ENCODE measurements around the gene RASA1.
"Not testable (repeated sequence)": the region's sequence is repeated elsewhere in the genome, so short reads cannot be mapped to it uniquely, and the experiment has no call there.

Gene RASA1

DNA sequence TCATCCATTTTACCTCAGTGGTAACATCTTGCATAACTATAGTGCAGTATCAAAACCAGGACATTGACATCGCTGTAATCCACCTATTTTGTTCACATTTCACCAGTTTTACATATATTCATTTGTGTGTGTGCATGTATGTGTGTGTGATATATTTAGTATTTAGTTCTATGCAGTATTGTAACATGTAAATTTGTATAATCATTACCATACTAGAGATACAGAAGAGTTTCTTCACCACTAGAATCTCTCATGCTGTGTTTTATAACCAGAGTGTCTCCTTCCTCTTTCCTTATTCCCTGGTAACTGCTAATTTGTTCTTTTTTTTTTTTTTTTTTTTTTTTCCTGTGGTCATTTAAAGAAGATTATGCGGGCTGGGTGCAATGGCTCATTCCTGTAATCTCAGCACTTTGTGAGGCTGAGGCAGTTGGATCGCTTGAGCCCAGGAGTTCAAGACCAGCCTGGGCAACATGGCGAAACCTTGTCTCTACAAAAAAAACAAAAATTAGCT lies 11.0 kb downstream of the RASA1 start:
- DNase-seq (ENCODE audit: low read depth in 1 of 2, low spot score in 1 of 2) = no peak

DNA sequence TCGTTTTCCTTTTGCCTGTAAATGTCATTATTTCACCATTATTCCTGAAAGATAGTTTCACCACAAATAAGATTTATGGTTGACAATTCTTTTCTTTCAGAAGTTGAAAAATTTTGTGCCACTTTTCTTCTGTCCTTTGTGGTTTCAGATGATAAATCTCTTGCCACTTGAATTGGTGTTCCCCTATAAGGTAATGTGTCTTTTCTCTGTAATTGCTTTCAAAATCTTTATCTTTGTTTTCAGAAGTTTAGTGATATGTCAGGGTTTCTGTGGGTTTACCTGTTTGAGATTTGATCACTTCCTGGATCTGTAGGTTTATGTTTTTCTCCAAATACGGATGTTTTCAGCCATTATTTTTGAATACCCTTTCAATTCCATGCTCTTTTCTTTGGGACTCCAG lies 14.6 kb downstream of the RASA1 start:
- DNase-seq (ENCODE audit: low read depth in 1 of 2, low spot score in 1 of 2) = no peak

DNA sequence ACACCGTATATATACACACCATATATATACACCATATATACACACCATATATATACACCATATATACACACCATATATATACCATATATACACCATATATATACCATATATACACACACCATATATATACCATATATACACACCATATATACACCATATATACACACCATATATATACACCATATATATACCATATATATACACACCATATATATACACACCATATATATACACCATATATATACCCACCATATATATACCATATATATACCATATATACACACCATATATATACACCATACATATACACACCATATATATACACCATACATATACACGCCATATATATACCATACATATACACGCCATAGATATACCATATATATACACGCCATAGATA lies 19.6 kb downstream of the RASA1 start:
- DNase-seq (ENCODE audit: low read depth in 1 of 2, low spot score in 1 of 2) = not testable (repeated sequence)

DNA sequence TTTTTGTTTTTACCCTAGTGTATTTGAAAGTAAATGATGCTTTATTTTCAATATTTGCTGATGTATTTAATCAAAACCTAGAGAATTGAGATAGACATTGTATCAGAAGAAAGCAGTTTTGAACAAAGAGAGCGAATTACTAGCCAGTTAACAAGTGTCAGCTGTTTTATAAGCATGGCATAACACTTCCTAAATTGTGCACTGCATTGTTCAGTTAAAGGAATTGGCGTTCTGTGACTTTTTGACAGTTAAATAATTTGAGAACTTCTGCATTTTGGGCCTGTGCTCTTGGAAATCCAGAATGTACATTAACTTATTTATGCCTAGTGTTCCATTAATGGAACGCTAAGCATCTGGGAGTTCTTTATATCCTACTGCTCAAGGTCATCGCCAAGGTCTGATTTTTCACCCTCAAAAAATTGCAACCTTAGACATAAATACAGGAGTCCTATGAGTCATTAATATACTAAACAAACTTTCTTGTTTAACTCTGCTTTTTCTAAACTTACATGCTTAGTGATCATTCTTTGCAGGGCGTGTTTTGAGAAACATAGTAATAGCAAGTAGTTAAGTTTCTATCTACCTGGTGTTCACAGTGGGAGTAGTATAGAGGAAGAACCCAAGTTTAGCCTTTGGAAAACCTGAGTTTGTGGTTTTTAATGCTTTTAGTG lies 31.1 kb downstream of the RASA1 start:
- DNase-seq (ENCODE audit: low read depth in 1 of 2, low spot score in 1 of 2) = no peak

DNA sequence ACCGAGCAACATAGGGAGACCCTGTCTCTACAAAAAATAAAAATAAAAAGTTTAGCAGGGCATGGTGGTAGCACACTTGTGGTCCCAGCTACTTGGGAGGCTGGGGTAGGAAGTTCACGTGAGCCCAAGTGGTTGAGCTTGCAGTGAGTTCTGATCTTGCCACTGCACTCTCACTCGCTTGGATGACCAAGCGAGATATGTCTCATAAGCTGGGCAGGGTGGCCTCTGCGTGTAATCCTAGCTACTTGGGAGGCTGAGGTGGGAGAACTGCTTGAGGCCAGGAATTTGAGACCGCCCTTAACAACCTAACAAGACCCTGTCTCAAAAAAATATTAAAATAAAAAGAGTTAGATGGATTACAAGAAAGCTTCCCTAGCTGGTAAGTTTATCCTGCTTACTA lies 32.5 kb downstream of the RASA1 start:
- DNase-seq (ENCODE audit: low read depth in 1 of 2, low spot score in 1 of 2) = no peak

DNA sequence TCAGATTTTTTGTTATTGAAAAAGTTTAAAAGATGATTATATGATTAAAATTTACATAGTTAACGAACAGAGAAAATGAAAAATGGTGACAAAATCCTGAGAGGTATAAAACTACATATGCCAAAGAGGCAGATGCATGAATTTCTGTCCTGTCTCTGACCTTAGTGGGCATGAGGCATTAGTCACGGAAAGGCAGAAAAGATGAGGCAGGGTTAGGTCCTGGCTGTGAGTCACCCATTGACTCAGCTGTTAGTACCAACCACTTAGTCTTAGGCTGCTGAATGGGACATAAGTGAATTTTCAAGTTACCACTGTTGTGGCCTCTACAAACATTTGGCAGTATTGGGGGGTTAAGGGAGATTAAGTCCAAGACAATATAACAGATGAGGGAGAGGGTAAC lies 33.1 kb downstream of the RASA1 start:
- peak in 1 of 2 donors; percentile 9 for DNase-seq (ENCODE audit: low read depth in 1 of 2, low spot score in 1 of 2)

DNA sequence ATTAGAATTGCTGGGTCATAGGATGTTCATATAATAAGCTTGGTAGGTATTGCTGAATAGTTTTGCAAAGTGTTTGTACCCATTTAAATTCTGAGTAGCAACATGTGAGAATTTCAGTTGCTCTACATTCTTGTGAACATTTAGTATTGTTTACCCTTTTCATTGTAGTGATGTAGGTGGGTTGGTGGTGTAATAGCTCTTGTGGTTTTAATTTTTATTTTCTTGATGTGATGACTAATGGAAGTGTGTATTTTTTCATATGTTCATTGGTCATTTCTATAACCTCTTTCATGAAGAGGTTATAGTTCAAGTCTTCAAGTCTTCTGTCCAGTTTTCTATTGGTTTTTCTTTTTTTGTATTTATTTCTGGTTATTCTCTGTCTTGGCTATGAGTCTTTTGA lies 34.4 kb downstream of the RASA1 start:
- DNase-seq (ENCODE audit: low read depth in 1 of 2, low spot score in 1 of 2) = no peak

DNA sequence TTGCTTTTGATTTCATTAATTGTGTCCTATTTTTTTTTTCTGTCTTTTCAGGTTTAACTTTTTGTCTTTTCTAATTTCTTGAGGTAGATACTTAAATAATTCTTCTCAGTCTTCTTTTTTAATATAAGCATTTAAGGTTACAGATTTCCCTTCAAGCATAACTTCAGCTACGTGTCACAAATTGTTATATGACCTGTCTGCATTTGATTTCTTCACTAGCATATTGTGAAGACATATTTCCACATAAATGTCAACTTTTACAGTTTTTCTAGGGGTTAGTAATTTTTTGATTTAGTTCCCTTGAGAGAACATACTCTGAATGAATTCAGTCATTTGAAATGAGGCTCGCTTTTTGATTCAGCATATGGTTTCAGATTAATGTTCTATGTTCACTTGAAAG lies 35.6 kb downstream of the RASA1 start:
- no peak for DNase-seq (ENCODE audit: low read depth in 1 of 2, low spot score in 1 of 2)

DNA sequence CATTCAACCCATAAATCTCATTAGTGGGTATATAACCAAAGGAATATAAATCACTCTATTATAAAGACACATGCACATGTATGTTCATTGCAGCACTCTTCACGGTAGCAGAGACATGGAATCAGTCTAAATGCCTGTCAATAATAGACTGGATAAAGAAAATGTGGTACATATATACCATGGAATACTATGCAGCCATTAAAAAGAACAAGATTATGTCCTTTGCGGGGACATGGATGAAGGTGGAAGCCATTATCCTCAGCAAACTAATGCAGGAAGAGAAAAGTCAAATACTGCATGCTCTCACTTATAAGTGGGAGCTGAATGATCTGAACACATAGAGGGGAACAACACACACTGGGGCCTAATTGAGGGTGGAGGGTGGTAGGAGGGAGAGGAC lies 38.4 kb downstream of the RASA1 start:
- not testable (repeated sequence) for DNase-seq (ENCODE audit: low read depth in 1 of 2, low spot score in 1 of 2)

DNA sequence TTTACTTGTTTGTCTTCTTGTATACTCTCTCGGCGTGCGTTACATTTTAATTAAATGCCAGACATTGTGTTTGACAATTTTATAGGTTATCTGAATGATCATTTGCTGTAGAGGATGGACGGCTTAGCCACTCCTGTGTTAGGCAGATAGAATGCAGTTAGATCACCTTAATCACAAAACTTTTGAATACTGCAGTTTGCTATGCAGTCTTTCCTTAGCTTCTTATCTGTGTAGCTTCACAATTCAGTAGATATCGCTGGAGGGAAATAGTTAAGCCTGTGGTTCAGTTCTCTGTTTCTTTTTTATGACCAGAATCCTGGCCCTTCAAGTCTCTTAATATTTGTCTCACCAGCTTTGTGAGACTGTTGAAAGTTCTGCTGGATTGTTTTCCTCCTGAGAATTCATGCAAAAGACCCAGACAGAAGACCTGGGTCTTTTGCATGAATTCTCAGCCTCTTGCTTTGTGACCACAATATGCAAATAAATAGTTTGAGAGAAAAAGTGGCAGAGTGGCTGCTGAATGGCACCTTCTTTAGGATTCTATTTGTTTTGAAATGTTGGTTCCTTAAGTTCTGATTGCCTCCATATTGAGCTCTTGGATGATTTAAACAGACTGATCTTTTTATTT lies 40.2 kb downstream of the RASA1 start:
- no peak for DNase-seq (ENCODE audit: low read depth in 1 of 2, low spot score in 1 of 2)

DNA sequence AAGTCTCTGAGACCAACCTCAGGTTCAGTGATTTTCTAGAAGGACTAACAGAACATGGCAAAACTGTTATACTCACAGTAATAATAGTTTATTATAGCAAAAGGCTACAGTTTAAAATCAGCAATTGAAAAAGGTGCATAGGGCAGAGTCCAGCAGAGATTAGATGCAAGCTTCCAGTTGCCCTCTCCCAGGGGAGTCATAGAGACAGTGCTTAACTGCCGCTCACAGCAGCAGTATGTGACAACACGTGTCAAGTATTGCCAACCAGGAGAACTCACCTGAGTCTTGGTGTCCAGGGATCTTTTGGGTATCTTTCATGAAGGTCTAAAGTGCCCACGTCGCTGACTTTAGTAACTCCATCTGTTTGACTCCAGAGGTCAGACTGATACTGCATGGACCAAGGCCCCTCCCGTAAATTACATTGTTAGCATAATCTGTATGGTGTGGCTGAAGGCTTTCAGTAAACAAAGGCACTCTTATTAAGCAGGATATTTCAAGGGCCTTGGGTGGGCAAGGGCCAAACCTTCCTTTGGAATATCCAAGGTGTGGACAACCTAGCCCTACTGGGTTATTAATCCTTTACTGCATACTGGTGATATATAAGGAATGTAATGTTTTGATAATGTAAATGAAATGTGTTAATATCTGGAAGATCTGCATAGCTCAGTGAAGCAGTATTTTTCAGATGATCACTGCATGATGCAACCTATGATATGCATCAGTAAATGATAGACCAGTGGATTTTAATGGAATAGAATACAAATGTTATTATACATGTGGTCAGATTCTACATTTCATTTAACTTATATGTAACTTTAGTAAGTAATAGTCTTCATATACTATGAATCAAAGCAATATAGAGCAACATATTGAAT lies 44.0 kb downstream of the RASA1 start:
- DNase-seq (ENCODE audit: low read depth in 1 of 2, low spot score in 1 of 2) = no peak

DNA sequence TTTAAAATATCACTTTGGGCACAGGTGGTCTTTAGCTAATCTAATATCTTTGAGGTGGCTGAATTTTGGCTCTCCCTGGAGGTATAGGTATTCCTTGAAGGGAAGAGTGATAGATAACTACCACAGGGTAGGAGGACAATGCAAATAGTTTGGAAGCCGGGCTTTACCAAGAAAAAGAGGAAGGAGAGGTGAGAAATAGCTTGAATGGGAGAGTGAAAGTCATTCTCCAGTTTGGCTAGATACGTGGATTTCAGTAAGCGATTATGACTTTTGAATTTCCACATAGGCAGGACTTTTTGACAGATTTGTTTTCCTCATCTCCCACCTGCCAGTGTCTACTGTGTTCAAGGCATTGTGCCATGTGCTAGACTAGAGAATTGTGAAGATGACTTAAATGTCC lies 45.5 kb downstream of the RASA1 start:
- no peak for DNase-seq (ENCODE audit: low read depth in 1 of 2, low spot score in 1 of 2)

DNA sequence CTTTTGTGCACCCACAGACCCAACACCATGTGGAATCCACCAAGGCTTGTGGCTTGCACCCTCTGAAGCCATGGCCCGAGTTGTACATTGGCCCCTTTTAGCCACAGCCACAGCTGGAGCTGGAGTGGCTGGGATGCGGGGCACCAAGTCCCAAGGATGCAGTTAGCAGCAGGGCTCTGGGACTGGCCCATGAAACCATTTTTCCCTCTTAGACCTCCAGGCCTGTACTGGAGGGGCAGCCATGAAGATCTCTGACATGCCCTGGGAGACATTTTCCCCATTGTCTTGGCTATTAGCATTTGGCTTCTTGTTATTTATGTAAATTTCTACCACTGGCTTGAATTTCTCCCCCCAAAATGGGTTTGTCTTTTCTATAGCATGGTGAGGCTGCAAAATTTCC lies 51.8 kb downstream of the RASA1 start:
- DNase-seq (ENCODE audit: low read depth in 1 of 2, low spot score in 1 of 2) = no peak

DNA sequence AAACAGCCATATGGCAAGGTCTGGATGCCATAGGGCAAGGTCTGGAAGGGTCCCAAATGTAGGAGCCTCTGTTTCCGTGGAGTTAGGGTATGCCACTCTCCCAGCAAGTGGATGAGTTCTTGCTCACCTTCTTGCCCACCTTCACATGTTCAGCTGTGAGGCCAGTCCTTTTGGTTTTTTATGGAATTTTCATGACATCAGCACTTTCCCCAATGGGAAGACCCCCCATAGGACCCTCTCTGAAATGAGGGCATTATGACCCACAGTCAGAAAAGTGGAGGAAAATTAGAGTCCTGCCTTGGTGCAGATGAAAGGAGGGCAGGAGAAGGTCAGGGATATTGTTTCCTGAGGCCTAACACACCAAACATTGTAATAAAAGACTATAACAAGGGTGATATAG lies 53.9 kb downstream of the RASA1 start:
- no peak for DNase-seq (ENCODE audit: low read depth in 1 of 2, low spot score in 1 of 2)

DNA sequence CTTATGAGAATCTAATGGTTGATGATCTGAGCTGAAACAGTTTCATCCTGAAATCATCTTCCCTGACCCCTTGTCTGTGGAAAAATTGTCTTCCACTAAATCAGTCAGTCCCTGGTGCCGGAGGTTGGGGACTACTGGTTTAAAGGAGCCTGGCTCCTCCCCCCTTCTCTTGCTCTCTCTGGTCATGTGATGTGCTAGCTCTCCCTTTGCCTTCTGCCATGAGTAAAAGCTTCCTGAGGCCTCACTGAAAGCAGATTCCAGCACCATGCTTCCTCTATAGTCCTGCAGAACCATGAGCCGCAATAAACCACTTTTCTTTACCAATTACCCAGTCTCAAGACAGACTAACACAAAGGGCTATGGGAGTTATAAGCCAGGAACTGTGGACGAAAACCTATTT lies 54.7 kb downstream of the RASA1 start:
- no peak for DNase-seq (ENCODE audit: low read depth in 1 of 2, low spot score in 1 of 2)

DNA sequence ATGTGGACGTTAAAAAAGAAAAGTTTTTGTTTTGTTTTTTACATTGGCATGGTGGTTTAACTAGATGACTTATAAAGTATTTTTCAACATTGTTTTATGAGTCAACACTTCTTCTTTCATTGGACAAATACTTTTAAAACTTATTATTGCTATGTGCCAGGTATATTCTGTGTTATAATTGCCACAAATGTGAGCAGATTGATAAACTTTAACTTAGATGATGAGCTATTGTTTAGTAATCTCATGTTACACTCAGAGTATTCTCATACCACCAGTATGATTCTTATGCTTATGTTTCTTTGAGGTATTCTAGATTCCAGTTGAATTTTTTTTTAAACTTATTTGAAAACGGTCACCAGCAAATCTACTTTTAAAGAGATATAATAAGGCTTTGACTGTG lies 60.3 kb downstream of the RASA1 start:
- DNase-seq (ENCODE audit: low read depth in 1 of 2, low spot score in 1 of 2) = no peak

DNA sequence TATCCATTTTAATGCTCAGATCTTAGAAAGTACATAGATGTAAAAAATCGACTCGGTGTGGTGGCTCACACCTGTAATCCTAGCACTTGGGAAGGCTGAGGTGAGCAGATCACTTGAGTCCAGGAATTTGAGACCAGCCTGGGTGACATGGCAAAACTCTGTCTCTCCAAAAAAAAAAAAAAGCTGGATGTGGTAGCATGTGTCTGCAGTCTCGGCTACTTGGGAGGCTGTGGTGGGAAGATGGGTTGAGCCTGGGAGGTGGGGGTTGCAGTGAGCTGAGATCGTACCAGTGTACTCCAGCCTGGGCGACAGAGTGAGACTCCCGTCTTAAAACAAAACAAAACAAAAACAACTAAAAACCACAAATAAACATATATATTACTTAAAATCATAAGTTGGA lies 61.4 kb downstream of the RASA1 start:
- DNase-seq (ENCODE audit: low read depth in 1 of 2, low spot score in 1 of 2) = no peak

DNA sequence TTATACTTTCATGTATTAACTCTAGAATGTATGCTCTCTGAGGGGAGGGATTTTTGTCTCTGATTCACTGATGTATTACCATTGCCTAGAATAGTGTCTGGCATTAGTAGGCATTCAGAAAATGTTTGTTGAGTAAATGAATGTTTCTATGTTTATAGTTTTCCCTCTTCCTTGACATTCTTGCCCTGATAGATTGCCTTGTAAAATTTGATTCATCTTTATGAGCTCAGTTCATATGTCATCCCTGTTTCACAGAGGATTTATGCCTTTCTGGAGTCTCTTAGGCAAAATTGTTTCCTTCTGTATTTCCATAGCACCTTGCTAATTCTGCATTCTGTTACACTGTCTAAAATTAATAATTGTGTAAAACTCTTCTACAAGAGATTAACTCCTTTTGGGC lies 72.3 kb downstream of the RASA1 start:
- DNase-seq (ENCODE audit: low read depth in 1 of 2, low spot score in 1 of 2) = no peak

DNA sequence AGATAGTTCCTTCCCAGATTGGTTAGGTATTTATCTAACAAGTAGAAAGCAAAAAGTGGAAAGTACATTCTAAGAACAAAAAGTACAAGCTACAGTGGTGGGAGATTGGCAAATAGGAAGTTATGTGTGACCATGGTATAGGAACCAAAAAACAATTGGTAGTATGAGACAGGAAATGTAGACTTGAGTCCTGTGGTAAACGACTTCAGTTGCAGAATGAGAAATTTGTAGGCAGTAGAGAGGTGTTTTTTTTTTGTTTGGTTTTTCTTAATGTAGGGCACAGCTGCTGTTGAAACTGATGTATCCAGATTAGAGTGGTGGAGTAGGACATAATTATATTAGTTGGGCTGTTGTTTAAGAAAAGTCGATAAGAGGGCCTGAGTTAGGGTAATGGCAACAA lies 73.0 kb downstream of the RASA1 start:
- no peak for DNase-seq (ENCODE audit: low read depth in 1 of 2, low spot score in 1 of 2)

DNA sequence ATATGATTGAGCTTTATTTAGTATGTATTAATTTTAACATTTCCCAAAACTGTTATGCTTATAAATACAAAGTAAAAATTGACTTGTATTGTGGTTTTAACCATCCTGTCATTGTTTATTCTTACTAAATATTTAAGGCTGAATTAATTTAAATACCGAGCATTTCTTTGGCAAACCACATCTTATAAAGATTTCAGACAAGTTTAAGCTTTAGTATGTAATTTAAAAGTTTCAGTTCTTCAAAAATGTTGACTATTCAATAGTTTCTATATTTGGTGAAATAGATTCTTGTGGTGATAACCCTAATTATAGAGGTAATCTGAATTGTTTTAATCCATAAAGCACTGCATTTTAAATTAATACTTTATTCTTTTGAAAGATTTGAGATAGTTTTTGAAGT lies 79.6 kb downstream of the RASA1 start:
- no peak for DNase-seq (ENCODE audit: low read depth in 1 of 2, low spot score in 1 of 2)

DNA sequence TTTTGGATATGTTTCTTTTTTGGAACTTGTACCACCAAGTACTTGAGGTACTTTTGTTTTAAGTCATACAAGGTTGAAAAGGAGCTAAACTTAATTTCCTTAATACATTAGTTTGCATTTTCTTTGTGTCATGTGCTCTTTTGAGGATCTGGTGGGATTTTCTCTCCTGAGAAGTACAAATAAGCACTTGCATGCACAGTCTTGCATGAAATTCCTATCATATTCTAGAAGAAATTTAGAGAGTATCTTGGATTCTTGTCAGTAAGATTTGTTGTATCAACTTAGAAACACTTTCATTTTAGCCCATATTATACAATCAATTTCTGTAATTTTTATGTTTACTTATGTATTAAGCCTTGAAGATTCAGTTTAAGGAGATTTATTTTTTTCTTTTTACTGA lies 80.2 kb downstream of the RASA1 start:
- no peak for DNase-seq (ENCODE audit: low read depth in 1 of 2, low spot score in 1 of 2)

DNA sequence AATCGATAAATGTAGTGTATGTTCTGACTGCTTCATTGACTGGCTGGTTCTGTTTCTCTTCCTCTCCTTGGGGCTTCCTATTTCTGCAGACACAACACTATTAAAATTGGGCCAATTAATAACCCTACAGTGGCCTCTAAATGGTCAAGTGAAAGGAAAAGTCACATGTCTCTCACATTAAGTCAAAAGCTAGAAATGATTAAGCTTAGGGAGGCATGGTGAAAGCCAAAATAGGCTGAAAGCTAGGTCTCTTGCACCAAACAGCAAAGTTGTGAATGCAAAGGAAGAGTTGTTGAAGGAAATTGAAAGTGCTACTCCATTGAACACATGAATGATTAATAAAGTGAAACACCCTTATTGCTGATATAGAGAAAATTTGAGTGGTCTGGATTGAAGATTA lies 86.8 kb downstream of the RASA1 start:
- no peak for DNase-seq (ENCODE audit: low read depth in 1 of 2, low spot score in 1 of 2)
